Neural progenitor cell (in vitro differentiated cells): Measurements from ENCODE around the gene ITGA5.

Experiments used
- EZH2 ChIP-seq: fragments of 200-600 bp; sonication (generic); IDR thresholded peaks from 2 replicates; pipeline ENCODE4 v1.6.1; 2017; ENCODE audit warnings: antibody characterized with exemption, mild to moderate bottlenecking, moderate library complexity
- TF ChIP-seq, protein P1 (sequence below): fragments of 200-600 bp; sonication (generic); IDR thresholded peaks from 2 replicates; pipeline ENCODE4 v1.5.1; 2017; ENCODE audit warnings: antibody characterized with exemption, mild to moderate bottlenecking

DNA sequence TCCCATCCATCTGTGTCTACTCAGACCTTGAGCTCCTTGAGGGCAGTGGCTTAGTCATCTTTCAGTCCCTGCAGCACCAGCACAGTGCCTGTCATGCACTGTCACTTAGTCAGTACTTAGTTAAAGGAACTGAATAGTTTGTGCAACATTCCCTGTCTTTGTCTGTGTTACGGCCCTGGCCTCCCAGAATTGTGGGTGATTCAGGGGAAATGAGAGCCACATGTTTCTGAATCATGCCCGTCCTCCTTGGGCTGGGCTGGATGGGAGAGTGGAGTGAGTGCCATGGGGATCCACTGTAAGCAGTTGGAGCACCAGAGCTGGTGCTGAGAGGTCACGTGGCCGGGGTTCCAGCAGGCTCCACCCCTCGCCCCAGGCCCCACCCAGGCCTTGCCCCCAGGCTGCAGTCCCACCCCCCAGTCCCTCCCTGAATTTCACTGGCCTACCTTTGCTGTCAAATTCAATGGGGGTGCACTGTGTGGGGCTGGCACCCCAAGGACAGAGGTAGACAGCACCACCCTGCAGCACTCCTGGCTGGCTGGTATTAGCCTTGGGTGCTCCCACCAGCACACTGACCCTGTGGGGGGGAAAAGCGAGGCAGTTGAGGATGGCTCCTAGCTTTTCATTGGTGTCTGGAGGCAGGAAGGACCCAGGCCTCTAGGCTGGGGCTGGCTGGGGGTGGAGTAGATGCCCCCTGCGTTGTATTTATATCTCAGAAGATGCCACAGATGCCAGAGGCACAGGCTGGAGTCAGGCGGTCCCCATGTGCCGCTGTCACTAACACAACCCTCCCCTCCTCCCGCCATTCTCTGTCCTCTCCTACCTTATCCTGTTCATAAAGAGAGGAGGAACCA is 7.5 kb downstream of the ITGA5 start:
- TF ChIP-seq, protein P1, sequence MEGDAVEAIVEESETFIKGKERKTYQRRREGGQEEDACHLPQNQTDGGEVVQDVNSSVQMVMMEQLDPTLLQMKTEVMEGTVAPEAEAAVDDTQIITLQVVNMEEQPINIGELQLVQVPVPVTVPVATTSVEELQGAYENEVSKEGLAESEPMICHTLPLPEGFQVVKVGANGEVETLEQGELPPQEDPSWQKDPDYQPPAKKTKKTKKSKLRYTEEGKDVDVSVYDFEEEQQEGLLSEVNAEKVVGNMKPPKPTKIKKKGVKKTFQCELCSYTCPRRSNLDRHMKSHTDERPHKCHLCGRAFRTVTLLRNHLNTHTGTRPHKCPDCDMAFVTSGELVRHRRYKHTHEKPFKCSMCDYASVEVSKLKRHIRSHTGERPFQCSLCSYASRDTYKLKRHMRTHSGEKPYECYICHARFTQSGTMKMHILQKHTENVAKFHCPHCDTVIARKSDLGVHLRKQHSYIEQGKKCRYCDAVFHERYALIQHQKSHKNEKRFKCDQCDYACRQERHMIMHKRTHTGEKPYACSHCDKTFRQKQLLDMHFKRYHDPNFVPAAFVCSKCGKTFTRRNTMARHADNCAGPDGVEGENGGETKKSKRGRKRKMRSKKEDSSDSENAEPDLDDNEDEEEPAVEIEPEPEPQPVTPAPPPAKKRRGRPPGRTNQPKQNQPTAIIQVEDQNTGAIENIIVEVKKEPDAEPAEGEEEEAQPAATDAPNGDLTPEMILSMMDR, result no peak
- TF ChIP-seq EZH2, result no peak
